Duodenal mucosa (tissue), 2 donors: ENCODE results near the gene CCDC127.

Source experiments
- H3K27ac ChIP-seq: one replicate; pipeline ENCODE4 v1.7.0; 2013; ENCODE audit warnings: low read depth, low read length
- H3K27me3 ChIP-seq, 2 donors: one replicate each; pipeline ENCODE4 v1.7.0; 2013; ENCODE audit warnings: low read length in 2 of 2, control low read depth in 1 of 2; ENCODE audit not compliant: insufficient read depth in 2 of 2, control insufficient read depth in 1 of 2
- H3K36me3 ChIP-seq, 2 donors: one replicate each; pipeline ENCODE4 v1.7.0; 2013; ENCODE audit warnings: low read length in 2 of 2, control low read depth in 1 of 2; ENCODE audit not compliant: insufficient read depth in 2 of 2, control insufficient read depth in 1 of 2
- H3K4me1 ChIP-seq, 2 donors: one replicate each; pipeline ENCODE4 v1.7.0; 2013; ENCODE audit warnings: low read length in 2 of 2, control low read depth in 1 of 2; ENCODE audit not compliant: insufficient read depth in 2 of 2, control insufficient read depth in 1 of 2
- H3K4me3 ChIP-seq, 2 donors: one replicate each; pipeline ENCODE4 v1.7.0; 2013; ENCODE audit warnings: low read length in 2 of 2, low read depth in 1 of 2
- H3K9ac ChIP-seq, 2 donors: one replicate each; pipeline ENCODE4 v1.7.0; 2013; ENCODE audit warnings: low read length in 2 of 2, low read depth in 1 of 2
- H3K9me3 ChIP-seq, 2 donors: one replicate each; pipeline ENCODE4 v1.7.0; 2013; ENCODE audit warnings: low read length in 2 of 2, control low read depth in 1 of 2; ENCODE audit not compliant: control insufficient read depth in 1 of 2

CCDC127 gene

GRCh38 chr5:152077-152476 is 65.9 kb downstream of the CCDC127 start:
- no peaks in the 10 kb centered on the region for H3K27me3 ChIP-seq
- H3K4me1 ChIP-seq = no peaks in the 10 kb centered on the region
- H3K4me3 ChIP-seq = no peak overlapping the region
- H3K9me3 ChIP-seq = peaks cover 10% of the 10 kb centered on the region in 2 donors
- H3K36me3 ChIP-seq = no peaks in the 10 kb centered on the region
- H3K9ac ChIP-seq = no peak overlapping the region
- H3K27ac ChIP-seq = no peak overlapping the region

GRCh38 chr5:150746-151145 is 67.2 kb downstream of the CCDC127 start:
- H3K4me3 ChIP-seq = no peak overlapping the region
- H3K27ac ChIP-seq = no peak overlapping the region
- peaks cover 13 to 15% of the 10 kb centered on the region in 2 donors for H3K9me3 ChIP-seq
- no peaks in the 10 kb centered on the region for H3K4me1 ChIP-seq
- H3K9ac ChIP-seq = no peak overlapping the region
- no peaks in the 10 kb centered on the region for H3K36me3 ChIP-seq
- no peaks in the 10 kb centered on the region for H3K27me3 ChIP-seq

- H3K4me1 ChIP-seq = no peaks in the 10 kb centered on the region
- H3K9ac ChIP-seq = no peak overlapping the region
- H3K36me3 ChIP-seq = no peaks in the 10 kb centered on the region
- no peak overlapping the region for H3K27ac ChIP-seq
- H3K9me3 ChIP-seq = peaks cover 13 to 15% of the 10 kb centered on the region in 2 donors
- no peaks in the 10 kb centered on the region for H3K27me3 ChIP-seq
- H3K4me3 ChIP-seq = no peak overlapping the region
These were observed 68.0 kb downstream of the CCDC127 start for GRCh38 chr5:149745-150485.

GRCh38 chr5:147751-148150 is 70.2 kb downstream of the CCDC127 start:
- no peaks in the 10 kb centered on the region for H3K4me1 ChIP-seq
- no peak overlapping the region for H3K4me3 ChIP-seq
- no peaks in the 10 kb centered on the region for H3K27me3 ChIP-seq
- H3K9ac ChIP-seq = no peak overlapping the region
- peaks cover 13 to 15% of the 10 kb centered on the region in 2 donors for H3K9me3 ChIP-seq
- H3K36me3 ChIP-seq = no peaks in the 10 kb centered on the region
- H3K27ac ChIP-seq = no peak overlapping the region
